ENCODE results near the gene TNFRSF1B. TPM values are rescaled to one million over a fixed set of nuclear protein-coding genes. Genes with fewer than 3 reads are reported as not detected.
A peak's percentile ranks its signal among the peaks of the same experiment; 100 is the strongest.

TNFRSF1B gene
- total and polyA plus RNA-seq, 9 of the 15 experiments (the other 6 are each of a cell fraction or from before 2014, with no cell fraction given) = 8.8 to 91.3 (median 36.0) TPM

DNA sequence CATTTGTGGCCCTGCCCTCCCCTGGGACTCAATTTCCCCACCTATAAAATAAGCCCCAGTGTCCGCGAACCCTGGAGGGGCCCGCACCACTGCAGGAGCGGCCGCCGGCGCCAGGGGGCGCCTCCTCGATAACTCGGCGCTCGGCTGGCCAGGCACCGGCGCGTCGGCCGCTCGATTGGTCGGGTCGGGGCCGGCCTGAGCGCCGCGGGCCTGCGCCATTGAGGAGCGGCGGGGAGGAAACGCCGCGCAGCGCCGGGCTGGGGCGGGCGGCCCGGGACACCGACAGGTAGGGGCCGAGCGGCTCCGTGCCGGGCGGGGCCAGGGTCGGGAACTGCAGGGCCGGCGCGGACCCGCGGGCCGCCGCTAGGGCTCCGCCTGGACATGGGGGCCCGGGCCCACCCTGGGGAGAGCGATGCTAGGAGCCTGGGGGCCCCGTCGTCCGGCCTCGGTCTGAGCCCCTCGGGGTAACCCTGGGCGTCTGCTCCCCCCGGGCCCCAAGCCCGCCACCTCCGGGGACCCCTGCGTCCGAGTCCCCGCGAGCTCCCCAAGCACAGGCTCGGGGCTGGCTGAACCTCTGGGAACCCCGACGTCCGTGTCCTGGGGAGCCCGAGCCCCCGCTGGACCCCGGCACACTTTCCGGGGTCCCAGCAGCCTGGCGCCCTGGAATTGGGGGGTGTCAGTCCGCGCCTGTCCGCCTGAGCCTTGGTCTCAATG, 63.2 kb downstream of the TNFRSF1B start, which contains the start of gene VPS13D (continued):
- TF ChIP-seq, protein P1, sequence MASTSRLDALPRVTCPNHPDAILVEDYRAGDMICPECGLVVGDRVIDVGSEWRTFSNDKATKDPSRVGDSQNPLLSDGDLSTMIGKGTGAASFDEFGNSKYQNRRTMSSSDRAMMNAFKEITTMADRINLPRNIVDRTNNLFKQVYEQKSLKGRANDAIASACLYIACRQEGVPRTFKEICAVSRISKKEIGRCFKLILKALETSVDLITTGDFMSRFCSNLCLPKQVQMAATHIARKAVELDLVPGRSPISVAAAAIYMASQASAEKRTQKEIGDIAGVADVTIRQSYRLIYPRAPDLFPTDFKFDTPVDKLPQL (IDR thresholded peaks at IDR 0.05; ENCODE audit: extremely low read depth, insufficient read length) = no peak
- TF ChIP-seq RBBP5 (IDR thresholded peaks at IDR 0.05; ENCODE audit: borderline replicate concordance, insufficient read depth, low read length, poor library complexity, severe bottlenecking) (peak; percentile 99), PHF20 (IDR thresholded peaks at IDR 0.05; ENCODE audit: partially characterized antibody) (peak; percentile 72), NFXL1 (CRISPR knock-in tag; IDR thresholded peaks at IDR 0.05) (no peak), ZNF232 (CRISPR knock-in tag; IDR thresholded peaks at IDR 0.05) (no peak), TRIM28 (IDR thresholded peaks at IDR 0.05) (no peak; the same call in 1 of the 2 replicates), MAFF (IDR thresholded peaks at IDR 0.05; ENCODE audit: low read length) (no peak), RBM22 (IDR thresholded peaks at IDR 0.05; ENCODE audit: low read depth, low read length, poor library complexity, severe bottlenecking) (no peak), SREBF2 (CRISPR knock-in tag; IDR thresholded peaks at IDR 0.05) (no peak), CHCHD3 (CRISPR knock-in tag; IDR thresholded peaks at IDR 0.05) (no peak), HIVEP1 (CRISPR knock-in tag; IDR thresholded peaks at IDR 0.05) (no peak), STAT5A (IDR thresholded peaks at IDR 0.05; ENCODE audit: borderline replicate concordance, low read length) (no peak)
- TF ChIP-seq, protein P2, sequence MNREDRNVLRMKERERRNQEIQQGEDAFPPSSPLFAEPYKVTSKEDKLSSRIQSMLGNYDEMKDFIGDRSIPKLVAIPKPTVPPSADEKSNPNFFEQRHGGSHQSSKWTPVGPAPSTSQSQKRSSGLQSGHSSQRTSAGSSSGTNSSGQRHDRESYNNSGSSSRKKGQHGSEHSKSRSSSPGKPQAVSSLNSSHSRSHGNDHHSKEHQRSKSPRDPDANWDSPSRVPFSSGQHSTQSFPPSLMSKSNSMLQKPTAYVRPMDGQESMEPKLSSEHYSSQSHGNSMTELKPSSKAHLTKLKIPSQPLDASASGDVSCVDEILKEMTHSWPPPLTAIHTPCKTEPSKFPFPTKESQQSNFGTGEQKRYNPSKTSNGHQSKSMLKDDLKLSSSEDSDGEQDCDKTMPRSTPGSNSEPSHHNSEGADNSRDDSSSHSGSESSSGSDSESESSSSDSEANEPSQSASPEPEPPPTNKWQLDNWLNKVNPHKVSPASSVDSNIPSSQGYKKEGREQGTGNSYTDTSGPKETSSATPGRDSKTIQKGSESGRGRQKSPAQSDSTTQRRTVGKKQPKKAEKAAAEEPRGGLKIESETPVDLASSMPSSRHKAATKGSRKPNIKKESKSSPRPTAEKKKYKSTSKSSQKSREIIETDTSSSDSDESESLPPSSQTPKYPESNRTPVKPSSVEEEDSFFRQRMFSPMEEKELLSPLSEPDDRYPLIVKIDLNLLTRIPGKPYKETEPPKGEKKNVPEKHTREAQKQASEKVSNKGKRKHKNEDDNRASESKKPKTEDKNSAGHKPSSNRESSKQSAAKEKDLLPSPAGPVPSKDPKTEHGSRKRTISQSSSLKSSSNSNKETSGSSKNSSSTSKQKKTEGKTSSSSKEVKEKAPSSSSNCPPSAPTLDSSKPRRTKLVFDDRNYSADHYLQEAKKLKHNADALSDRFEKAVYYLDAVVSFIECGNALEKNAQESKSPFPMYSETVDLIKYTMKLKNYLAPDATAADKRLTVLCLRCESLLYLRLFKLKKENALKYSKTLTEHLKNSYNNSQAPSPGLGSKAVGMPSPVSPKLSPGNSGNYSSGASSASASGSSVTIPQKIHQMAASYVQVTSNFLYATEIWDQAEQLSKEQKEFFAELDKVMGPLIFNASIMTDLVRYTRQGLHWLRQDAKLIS (CRISPR knock-in tag; IDR thresholded peaks at IDR 0.05) = peak; percentile 38; the same call in 1 of the 2 replicates
- TF ChIP-seq, protein P3, sequence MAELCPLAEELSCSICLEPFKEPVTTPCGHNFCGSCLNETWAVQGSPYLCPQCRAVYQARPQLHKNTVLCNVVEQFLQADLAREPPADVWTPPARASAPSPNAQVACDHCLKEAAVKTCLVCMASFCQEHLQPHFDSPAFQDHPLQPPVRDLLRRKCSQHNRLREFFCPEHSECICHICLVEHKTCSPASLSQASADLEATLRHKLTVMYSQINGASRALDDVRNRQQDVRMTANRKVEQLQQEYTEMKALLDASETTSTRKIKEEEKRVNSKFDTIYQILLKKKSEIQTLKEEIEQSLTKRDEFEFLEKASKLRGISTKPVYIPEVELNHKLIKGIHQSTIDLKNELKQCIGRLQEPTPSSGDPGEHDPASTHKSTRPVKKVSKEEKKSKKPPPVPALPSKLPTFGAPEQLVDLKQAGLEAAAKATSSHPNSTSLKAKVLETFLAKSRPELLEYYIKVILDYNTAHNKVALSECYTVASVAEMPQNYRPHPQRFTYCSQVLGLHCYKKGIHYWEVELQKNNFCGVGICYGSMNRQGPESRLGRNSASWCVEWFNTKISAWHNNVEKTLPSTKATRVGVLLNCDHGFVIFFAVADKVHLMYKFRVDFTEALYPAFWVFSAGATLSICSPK (IDR thresholded peaks at IDR 0.05; ENCODE audit: borderline replicate concordance) = no peak
- TF ChIP-seq, protein P4, sequence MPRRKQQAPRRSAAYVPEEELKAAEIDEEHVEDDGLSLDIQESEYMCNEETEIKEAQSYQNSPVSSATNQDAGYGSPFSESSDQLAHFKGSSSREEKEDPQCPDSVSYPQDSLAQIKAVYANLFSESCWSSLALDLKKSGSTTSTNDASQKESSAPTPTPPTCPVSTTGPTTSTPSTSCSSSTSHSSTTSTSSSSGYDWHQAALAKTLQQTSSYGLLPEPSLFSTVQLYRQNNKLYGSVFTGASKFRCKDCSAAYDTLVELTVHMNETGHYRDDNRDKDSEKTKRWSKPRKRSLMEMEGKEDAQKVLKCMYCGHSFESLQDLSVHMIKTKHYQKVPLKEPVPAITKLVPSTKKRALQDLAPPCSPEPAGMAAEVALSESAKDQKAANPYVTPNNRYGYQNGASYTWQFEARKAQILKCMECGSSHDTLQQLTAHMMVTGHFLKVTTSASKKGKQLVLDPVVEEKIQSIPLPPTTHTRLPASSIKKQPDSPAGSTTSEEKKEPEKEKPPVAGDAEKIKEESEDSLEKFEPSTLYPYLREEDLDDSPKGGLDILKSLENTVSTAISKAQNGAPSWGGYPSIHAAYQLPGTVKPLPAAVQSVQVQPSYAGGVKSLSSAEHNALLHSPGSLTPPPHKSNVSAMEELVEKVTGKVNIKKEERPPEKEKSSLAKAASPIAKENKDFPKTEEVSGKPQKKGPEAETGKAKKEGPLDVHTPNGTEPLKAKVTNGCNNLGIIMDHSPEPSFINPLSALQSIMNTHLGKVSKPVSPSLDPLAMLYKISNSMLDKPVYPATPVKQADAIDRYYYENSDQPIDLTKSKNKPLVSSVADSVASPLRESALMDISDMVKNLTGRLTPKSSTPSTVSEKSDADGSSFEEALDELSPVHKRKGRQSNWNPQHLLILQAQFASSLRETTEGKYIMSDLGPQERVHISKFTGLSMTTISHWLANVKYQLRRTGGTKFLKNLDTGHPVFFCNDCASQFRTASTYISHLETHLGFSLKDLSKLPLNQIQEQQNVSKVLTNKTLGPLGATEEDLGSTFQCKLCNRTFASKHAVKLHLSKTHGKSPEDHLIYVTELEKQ (CRISPR knock-in tag; IDR thresholded peaks at IDR 0.05) = no peak
- TF ChIP-seq, protein P5, sequence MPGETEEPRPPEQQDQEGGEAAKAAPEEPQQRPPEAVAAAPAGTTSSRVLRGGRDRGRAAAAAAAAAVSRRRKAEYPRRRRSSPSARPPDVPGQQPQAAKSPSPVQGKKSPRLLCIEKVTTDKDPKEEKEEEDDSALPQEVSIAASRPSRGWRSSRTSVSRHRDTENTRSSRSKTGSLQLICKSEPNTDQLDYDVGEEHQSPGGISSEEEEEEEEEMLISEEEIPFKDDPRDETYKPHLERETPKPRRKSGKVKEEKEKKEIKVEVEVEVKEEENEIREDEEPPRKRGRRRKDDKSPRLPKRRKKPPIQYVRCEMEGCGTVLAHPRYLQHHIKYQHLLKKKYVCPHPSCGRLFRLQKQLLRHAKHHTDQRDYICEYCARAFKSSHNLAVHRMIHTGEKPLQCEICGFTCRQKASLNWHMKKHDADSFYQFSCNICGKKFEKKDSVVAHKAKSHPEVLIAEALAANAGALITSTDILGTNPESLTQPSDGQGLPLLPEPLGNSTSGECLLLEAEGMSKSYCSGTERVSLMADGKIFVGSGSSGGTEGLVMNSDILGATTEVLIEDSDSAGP (CRISPR knock-in tag; IDR thresholded peaks at IDR 0.05) = no peak
